ENCODE results near the gene UBE2M.

DNA sequence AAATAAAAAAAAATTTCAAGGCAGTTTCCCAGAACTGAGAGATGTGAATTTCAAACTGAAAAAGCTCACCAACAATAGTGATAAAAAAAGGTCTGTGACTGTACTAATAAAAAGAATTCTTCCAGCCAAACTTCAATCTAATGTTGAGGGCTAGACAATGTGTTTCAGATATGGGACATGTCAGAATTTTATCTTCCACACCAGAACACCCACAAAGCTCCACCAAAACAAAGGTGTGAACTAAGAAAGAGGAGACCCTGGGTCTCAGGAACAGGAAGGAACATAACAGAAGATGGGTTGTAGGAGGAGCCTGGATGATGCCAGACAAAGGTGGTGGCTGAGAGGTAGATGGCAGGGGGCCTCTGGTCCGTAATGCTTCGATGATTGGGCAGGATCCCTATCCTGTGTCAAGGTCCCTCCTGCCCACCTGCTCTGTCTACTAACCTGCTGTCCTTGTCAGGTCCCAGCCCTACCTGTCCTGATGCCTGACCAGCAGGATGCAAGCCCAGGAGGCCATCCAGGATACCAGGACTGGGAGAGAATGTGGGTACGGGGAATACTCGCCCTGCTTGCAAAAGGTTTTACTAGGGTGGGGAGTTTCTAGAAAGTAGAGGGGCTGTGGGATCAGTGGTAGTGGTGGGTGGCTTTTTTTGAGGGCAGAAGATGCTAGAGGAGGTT is 10.2 kb upstream of the UBE2M start:
- TF ChIP-seq, protein P1, sequence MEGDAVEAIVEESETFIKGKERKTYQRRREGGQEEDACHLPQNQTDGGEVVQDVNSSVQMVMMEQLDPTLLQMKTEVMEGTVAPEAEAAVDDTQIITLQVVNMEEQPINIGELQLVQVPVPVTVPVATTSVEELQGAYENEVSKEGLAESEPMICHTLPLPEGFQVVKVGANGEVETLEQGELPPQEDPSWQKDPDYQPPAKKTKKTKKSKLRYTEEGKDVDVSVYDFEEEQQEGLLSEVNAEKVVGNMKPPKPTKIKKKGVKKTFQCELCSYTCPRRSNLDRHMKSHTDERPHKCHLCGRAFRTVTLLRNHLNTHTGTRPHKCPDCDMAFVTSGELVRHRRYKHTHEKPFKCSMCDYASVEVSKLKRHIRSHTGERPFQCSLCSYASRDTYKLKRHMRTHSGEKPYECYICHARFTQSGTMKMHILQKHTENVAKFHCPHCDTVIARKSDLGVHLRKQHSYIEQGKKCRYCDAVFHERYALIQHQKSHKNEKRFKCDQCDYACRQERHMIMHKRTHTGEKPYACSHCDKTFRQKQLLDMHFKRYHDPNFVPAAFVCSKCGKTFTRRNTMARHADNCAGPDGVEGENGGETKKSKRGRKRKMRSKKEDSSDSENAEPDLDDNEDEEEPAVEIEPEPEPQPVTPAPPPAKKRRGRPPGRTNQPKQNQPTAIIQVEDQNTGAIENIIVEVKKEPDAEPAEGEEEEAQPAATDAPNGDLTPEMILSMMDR (conservative IDR thresholded peaks at IDR 0.05 in 1 of 2, IDR thresholded peaks at IDR 0.05 in 1 of 2; ENCODE audit: extremely low read depth in 1 of 2, insufficient read depth in 1 of 2, low read depth in 1 of 2, low read length in 2 of 2), result no peak
- TF ChIP-seq EZH2 (IDR thresholded peaks at IDR 0.05; ENCODE audit: borderline replicate concordance, low read length), result no peak
